H1 (cell line): ENCODE data around the gene BTG3. TPM values are rescaled to one million over a fixed set of nuclear protein-coding genes. Genes with fewer than 3 reads are reported as not detected.

Experiments used
- polyA plus RNA-seq, 7 experiments: library from polyadenylated mRNA; depleted of rRNA in 3 of 7; stranded (reverse) in 5 of 7; unstranded in 2 of 7; fragments of >200 nt in 5 of 7; fragments of 200-250 nt in 2 of 7; gene quantifications; 1 replicate in 5 of 7; 2 replicates in 1 of 7; 4 replicates in 1 of 7; pipeline versions ENCODE4 v1.2.1 to v1.2.3, GENCODE V29; 2011 to 2013; ENCODE audit warnings: missing spikeins in 2 of 7, mixed read lengths in 2 of 7
- small RNA-seq: library from polyadenylated mRNA; stranded (forward); fragments of <200 nt; extraction: miRNeasy Mini kit (QIAGEN cat#:217004); gene quantifications from one replicate; pipeline ENCODE3, GENCODE V24; 2013; ENCODE audit not compliant: insufficient read depth
- total RNA-seq: library from RNA; stranded (reverse); fragmentation: NEBNext Ultra II Directional; extraction: Animal tissue kit (Norgen Biotek cat#: 25700); gene quantifications from 2 replicates; pipeline ENCODE4 v1.2.1, GENCODE V29; 2021

The BTG3 gene
- total and polyA plus RNA-seq, 2 of the 8 experiments (the other 6 are each of a cell fraction or from before 2014, with no cell fraction given), result 13.6 to 25.9 TPM

Small RNAs within 50 kb of the gene (small RNA-seq; reads per million reads assigned to genes)
- not detected for gene RF00019

Other genes with a start within 250 kb of the BTG3 start
- 142 and 145 TPM in 2 replicates for gene CXADR, start 99.9 kb downstream of the BTG3 start, total RNA-seq
- gene CXADR, start 99.9 kb downstream of the BTG3 start, polyA plus RNA-seq (2011; rRNA removed), result 37.2 and 45.6 TPM in 2 replicates
- gene C21orf91, start 206.5 kb upstream of the BTG3 start, total RNA-seq, result 33.6 and 33.9 TPM in 2 replicates
- 3.1 and 4.9 TPM in 2 replicates for gene C21orf91, start 206.5 kb upstream of the BTG3 start, polyA plus RNA-seq (2011; rRNA removed)